Stimulated activated CD8-positive, alpha-beta memory T cell treated with anti-CD3 and anti-CD28 coated beads, Interleukin-7, amount 100 ng/mL, for 4 hours (primary cell): ENCODE data around the gene CRTC1.

ENCODE experiments used
- DNase-seq, 2 donors: peaks; one replicate each; pipeline ENCODE4 v3.0.0-alpha.2; 2020; ENCODE audit warnings: low read depth in 2 of 2

The CRTC1 gene, protein sequence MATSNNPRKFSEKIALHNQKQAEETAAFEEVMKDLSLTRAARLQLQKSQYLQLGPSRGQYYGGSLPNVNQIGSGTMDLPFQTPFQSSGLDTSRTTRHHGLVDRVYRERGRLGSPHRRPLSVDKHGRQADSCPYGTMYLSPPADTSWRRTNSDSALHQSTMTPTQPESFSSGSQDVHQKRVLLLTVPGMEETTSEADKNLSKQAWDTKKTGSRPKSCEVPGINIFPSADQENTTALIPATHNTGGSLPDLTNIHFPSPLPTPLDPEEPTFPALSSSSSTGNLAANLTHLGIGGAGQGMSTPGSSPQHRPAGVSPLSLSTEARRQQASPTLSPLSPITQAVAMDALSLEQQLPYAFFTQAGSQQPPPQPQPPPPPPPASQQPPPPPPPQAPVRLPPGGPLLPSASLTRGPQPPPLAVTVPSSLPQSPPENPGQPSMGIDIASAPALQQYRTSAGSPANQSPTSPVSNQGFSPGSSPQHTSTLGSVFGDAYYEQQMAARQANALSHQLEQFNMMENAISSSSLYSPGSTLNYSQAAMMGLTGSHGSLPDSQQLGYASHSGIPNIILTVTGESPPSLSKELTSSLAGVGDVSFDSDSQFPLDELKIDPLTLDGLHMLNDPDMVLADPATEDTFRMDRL

DNA sequence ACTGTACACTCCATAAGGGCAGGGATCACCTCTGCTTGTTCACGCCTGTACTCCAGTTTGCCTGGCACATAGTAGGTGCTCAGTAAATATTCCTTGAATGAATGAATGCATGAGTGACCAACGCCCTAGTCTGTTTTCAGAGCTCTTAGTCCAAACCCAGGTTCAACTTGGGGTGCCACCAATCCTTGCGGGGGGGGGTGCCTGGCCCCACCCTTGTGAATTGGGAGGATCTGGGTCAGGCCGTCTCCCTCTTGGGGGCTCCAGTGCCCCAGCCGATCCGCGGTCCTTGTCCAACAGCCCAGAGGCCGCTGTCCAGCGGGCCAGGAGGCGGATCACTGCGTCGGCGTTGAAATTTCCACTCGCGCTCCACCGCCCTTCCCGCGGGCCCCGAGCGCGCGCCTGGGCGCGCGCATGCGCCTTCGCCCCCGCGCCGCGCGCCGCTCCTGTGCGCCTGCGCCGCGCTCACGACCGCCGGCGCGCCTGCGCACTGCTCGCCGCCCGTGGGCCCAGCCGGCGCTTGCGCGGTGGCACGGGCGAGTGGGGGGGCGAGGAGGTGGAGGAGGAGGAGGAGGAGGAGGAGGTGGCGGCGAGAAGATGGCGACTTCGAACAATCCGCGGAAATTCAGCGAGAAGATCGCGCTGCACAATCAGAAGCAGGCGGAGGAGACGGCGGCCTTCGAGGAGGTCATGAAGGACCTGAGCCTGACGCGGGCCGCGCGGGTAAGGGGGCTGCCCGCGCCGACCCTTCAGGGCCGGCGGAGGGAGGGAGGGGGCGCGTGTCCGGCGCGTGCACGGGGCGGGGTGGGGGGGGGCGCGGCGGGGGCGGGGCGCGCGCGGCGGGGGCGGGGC lies at the start of gene CRTC1:
CRTC1 (plus strand) TSS at position 572 of the 849 bp plus-strand sequence; CDS start at position 595, 23 bp downstream.
- DNase-seq = peak; percentile 80 to 89

DNA sequence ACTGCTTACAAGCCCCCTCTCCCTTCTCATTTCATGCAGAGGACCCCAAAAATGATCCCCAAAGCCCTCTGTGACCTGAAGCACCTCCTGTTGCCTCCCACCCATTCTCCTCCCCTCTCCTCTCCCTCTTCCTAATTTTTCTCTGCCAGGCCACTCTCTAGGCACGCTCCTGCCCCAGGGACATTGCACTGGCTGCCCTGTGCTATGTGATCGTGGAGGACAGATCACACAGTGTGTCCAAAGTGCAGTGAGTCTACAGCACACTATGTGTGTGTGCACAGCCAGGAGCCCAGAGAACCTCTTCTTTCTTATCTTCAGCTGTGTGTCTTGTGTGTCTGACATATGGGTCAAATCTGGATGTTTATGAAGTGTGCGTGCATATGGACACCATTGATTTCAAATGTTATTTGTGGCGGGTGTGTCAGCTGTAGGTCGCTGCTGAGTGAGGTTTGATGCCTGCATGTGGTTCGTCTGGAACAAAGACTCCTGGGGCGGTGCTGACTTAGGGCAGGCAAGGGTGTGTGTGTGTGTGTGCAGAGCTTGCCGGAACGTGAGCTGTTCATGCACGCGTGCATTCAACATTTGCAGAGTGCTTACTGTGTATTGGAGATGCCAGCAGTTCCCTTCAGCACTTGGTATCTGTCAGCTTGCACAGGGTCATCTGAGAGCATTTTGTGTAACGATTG lies 48.7 kb upstream of the CRTC1 start:
- no peak for DNase-seq

DNA sequence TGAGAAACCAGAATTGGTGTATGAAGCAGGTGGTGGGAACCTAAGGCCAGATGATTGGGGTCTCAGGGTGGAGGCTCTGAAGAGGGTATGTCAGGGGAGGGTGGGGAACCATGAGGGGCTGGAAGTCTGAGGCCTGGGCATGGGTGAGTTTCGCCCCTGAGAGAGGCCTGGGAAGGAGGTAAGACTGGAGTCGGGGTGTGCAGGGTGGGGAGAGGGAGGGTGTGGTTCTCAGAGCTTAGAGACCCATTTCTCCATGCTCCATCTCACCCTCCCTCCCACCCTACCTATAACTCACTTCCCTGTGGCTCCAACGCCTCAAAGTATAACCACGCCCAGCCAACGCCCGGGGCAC lies 47.7 kb upstream of the CRTC1 start:
- DNase-seq = no peak

DNA sequence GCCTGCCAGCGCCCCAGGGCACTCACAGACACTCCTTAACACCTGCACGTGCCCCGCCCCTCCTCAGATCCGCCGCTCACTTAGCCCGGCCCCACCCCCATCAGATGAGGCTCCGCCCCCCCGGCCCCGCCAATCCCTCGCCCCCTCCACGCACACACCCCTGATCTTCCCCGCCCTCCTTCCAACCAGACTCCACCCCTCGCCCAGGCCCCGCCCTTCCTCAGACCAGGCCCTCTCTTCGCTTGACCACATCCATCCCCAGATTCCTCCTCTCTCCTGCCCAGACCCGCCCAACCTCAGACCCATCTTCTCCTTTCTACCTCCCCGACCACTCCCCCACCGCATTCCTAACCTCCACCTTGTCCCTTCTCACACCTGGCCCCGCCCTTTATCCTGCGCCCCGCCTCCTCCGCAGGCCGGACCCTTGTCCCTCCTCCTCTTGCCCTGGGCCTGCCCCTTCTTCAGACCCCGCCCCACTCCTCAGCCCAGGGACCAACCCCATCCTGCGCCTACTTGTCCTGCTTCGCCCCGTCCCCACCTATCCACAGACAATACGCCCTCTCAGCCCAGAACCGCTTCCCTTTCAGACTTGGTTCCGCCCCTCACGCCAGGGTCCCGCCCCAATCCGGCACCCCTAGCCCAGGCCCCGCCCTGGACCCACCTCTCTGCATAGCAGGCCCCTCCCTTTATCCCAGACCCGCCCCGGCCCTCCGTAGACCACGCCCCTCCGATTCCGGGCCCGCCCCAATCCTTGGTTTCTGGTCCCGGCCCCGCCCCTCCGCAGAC lies 47.1 kb upstream of the CRTC1 start:
- DNase-seq = peak; percentile 95 to 98

DNA sequence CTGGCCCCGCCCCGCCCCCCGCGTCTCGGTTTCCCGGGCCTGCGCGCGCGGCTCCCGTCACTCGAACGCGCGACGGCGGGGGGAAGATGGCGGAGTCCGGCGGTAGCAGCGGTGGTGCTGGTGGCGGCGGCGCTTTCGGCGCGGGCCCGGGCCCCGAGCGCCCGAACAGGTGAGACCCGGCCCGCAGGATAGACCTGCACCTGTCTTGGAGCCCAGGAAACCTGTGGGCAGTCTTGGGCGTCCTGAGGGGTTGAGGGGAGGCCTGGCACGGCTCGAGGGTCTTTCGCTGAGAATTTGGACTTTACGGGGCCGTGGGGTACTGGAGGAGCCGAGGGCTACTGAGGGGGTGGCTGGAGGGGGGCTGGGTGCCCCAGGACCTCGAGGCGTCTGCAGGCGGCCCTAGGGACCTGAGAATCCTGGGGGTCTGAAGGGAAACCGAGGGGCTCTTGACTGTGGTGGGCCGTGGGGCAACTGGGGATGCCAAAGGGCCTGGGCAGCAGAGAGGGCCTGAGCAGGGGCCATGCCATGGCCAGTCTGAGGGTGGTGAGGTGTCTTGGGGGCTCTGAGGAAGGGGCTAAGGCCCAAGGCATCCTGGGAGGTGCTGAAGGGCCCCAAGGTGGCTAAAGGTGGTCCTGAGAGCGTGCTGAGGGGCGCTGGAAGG lies 46.4 kb upstream of the CRTC1 start, which contains the start of gene KLHL26:
KLHL26 (plus strand) TSS at position 60 of the 661 bp plus-strand sequence; CDS start at position 87, 27 bp downstream.
- no peak for DNase-seq

DNA sequence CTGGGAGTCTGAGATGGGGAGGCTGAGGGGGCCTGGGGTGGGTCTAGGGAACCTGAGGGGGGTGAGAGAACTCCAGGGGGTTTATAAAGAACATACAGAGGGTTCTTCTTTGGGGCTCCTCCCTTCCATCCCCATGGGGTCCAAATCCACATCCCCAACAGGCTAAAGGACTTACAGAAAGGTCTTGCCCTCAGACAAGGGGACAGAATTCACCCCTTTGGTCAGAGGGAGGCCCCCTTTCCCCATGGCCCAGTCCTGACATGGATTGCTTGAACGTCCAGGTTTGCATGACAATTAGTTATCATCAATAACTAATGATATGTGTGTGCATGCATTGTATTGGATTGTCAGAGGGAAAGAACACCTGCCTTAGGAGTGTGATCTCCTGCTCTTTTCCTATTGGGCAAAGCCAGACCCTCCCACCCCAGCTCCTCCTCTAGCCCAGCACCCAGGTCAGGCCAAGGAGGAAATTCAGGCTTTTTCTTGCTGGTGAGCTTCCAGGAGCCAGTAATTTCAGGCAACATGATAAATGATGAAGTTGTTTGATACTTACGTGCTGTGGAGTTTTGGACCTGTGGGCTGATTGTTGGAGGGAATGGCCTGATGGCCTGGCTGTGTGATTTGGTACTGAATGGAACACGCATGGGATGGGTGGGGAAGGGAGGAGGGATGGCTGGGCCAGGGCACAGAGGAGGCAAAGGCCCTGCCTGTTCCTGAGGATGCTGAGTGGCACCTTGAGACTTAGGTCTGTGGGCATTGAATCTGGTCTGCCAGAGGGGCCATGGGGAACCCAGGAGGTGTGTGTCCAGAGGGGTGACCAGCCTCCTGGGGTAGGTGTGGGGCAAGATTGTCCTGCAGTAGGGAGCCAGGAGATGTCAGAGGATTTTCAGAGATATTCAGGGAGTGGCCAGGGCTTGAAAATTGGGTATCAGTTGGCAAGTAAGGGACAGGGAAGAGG lies 45.5 kb upstream of the CRTC1 start:
- no peak for DNase-seq

DNA sequence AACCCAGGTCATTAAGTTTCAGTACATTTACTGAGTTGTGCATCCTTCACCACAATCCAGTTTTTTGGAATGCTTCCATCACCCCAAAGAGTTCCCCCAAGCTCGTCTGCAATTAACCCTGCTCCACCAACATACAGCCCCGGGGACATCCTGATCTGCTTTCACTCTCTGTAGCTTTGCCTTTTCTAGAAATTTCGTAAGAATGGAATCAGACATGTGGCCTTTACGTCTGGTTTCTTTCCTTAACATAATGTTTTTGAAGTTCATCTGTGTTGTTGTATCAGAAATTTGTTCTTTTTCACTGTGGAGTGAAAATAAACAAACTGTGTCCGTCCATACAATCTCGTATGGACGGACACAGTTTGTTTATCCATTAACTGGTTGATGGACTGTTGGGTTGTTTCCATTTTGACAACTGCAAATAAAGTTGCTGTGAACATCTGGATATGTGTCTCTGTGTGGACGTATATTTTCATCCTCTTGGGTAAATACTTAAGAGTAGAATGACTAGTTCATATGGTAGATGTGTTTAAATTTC lies 43.7 kb upstream of the CRTC1 start:
- no peak for DNase-seq

DNA sequence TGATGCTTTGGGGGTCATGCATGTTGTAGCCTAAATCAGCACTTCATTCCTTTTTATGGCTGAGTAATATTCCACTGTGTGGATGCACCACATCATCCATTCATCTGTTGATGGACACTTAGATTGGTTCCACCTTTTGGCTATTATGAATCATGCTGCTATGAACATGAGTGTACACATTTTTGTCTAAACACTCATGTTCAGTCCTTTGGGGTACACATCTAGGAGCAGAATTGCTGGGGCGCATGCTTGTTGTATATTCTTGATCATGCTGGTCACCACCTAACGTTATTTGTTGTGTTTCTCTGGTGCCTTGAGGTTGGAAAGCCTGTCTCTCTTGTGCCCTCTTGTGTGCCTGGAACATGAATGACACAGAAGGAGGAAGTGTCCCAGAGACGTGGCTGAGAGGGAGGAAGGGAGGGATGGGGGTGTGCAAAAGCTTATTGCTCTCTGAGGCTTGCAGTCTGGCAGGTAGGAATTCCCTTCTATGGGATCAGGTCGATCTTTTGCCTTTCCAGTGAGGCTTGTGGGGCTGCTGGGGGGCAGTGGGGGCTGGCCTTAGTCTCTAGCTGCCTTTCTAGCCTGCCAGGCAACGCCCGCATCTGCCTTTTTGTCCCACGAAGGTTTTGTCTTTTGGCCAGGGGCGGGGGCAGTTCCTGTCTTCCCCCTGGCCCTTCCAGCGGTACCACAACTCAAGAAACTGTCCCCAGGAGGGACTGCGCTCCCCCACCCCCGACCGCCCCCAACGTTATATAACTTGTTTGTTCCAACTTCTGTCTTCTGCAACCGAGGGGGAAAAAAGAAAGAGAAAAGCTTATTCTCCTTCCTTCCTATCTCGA lies 39.1 kb upstream of the CRTC1 start:
- DNase-seq = no peak

DNA sequence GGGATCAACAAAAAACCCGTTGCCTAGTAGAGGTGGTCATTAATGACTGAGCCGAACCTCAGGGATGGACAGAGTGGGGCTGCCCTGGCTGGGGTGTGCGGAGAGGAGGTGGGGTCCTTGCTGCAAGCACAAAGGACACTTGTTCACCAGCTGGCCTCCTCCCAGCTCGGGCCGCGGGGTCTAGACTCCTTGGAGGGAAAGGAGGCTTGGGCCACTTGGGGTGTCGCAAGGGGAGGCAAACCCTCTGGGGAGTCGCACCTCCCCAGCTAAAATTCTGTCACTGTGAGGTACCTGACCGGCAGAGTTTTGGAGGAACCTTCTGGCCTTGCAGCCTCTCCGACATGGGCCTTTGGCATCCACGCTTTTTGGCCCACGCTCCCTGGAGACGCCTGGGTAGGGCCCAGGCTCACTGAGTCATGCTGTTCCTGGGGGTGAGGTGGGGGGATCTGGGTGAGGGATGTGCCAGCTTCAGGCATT lies 38.4 kb upstream of the CRTC1 start:
- no peak for DNase-seq

DNA sequence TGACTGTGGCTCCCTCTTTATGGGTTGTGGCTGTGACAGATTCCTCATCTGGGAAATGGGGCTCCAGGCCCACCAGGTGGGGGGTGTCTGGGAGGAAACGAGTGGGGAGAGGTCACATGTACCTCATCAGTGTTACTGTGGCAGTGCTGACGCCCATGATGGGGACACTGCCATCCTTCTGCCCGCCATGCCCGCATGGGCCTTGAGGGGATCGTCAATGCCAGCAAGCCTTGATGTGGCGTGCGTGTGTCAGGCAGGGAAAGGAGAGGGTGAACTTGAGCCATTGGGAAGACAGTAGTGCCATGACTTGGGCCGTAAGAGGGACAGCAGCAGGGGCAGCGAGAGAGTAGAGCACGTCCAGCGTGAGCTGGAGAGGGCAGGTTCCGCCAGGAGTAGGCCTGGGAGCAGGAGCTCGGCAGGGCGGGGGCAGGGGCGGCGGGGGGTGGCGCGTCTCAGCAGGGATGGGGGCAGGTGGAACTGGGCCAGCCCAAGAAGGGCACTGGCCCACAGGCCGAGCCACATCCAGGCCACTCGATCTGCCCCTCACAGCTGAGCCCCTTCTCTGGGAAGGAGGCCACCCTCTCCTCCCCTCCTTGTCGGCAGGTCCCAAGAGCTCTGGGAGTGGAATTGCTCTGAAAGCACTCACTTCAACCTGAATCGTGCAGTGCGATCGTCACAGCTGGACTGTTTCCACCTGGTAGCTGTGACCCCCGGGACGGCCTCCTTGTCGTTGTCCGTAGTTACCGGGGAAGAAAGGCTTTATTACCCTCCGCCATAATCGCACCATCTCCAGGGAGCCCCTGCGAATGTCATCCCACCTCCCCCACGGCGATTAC lies 36.7 kb upstream of the CRTC1 start:
- DNase-seq = no peak

DNA sequence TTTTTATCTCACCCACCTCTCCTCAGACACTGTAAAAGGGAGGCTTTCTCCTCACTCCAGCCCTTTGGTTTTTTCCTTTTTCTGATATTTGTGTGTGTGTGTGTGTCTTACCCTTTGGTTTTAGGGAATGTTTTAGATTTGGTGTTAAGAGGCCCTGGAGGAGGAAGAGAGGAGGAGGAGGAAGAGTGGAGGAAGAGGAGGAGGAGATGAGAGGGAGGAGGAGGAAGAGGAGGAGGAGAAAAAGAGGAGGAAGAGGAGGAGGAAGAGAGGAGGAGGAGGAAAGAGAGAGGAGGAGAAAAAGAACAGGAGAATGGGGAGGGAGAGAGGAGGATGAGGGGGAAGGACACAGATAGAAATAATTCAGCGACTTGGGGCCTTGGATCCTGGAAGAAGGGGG lies 36.1 kb upstream of the CRTC1 start:
- DNase-seq = no peak

DNA sequence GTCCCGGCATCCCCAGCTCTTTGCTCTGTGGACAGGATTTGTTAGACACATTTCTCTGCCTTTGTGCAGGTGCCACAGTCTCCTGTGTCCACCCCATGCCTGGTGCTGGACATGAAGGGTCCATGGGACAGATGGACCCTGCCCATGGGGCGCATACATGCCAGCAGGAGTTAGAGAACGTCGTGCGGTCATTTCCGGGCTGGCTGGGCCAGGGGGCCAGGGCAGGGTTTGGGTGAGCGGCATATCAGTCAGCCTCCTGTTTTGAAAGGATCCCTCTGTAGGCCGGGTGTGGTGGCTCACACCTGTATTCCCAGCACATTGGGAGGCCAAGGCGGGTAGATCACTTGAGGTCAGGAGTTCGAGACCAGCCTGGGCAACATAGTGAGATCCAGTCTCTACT lies 35.7 kb upstream of the CRTC1 start:
- DNase-seq = no peak

DNA sequence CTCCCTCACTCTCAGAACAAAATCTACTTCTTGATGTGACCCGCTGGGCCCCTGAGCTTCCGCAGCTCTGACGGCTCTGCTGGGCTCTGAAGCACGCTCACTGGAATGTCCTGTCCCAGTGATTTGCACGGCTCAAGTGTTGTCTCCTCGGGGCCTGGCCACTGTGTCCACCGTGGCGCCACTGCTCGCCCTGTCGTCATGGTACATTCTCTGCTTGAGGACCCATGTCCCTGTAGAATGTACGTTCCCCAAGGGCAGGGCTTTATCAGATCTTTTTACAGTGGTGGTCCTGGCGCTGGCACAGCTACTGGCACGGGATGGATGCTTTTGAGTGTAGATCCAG lies 34.5 kb upstream of the CRTC1 start:
- no peak for DNase-seq

DNA sequence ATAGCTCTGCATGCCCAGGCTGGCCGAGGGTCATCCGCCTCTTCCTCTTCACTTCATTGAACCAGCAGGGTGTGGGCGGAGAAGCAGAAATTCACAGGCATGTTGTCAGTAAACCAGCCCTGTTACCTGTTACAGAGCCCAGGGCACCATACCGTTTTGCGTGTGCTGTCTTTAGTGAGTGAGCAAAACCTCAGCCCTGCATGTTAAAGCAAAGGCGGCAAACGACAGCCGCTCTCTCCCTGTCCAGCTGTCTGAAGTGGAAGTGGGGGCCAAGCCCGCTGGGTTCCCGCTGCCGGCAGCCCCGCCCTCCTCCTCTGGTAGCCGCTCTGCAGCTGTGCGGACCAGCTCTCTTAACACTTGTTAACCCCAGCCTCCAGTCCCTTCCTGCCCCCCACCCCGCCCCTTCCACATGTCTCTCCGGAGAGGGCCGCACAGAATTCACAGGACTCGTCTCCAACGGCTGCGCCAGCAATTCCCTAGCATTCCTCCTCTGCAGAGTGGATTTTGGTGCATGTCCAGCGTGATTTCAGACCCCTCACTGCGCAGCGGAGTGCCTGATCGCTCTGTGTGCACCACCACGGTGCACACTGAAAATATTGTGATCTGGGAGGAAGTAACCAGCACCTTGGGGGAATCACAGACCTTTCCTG lies 34.0 kb upstream of the CRTC1 start:
- DNase-seq = peak in 1 of 2 donors; percentile 7

DNA sequence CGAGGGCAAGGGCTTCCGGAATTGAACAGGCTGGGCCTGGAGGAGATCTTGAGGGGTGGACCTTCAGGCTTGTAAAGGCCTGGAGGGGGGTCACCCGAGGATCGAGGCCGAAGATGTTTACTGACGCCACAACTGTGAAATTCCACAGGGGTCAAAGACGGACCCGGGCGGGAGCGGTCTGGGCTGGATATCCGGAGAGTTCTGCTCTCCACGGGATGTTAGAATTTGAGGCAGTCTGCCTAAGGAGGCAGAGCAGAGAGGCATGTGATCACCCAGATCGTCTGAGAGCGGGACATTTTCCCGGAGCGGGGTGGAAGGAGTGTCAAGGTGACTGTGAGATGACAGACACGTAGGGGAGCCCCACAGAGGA lies 33.5 kb upstream of the CRTC1 start:
- no peak for DNase-seq

DNA sequence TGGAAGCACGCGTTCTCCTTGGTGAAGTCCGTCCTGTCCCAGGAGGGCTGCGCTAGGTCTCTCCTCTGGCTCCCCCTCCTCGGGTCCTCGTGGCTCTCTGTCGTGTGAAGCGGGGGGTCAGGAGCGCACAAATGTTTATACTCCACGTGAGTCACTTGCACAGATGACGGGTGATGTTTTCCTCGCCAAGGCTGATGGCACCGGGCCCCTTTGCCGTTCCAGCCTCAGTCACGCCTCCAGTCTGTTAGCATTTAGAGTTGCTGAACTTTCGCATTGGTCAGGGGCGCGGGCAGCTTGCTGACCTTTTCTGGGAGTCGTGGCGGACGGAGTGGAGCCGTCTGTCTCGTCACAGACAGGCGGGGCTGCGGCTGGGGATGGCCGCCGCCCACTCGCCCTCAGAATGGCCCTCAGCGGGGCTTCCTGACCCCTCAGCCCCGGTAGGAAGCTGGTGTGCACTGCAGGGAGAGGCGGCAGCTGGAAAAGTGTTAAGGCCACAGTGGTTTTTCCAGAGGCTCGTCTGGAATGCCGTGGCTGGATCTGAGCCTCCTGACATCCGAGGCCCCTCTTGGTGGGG lies 32.9 kb upstream of the CRTC1 start:
- no peak for DNase-seq
